ENCODE data around the gene IGFBP7. TPM values are rescaled to one million over a fixed set of nuclear protein-coding genes. Genes with fewer than 3 reads are reported as not detected.
A peak's percentile ranks its signal among the peaks of the same experiment; 100 is the strongest.

Gene IGFBP7
- total and polyA plus RNA-seq, 2 experiments from 2014 or later, result 951 to 1,359 TPM

- TF ChIP-seq EZH2 (IDR thresholded peaks at IDR 0.05; ENCODE audit: insufficient read depth, poor library complexity, severe bottlenecking) (no peak), EZH2phosphoT487 (IDR thresholded peaks at IDR 0.05; ENCODE audit: insufficient read depth, low read depth) (no peak)
- Histone ChIP-seq H3K27ac (no peak overlapping the region), H3K27me3 (replicated peaks; ENCODE audit: insufficient read depth) (no peaks in the 10 kb centered on the region), H3K9ac (no peak overlapping the region), H3K4me2 (ENCODE audit: unreplicated experiment) (no peak overlapping the region), H4K20me1 (ENCODE audit: insufficient read depth) (no peaks in the 10 kb centered on the region), H3K9me2 (ENCODE audit: insufficient read depth) (no peaks in the 10 kb centered on the region), H3K4me1 (ENCODE audit: insufficient read depth) (peaks cover 19% of the 10 kb centered on the region), H2AFZ (0 out of 2 replicates have a peak overlapping the region, but pooled peaks have one; percentile 3), H3K4me3 (no peak overlapping the region), H3K9me3 (ENCODE audit: low read depth) (no peaks in the 10 kb centered on the region), H3K79me2 (ENCODE audit: insufficient read depth) (no peaks in the 10 kb centered on the region), H3K36me3 (ENCODE audit: low read depth) (no peaks in the 10 kb centered on the region), H3F3A (ENCODE audit: insufficient read depth) (0 out of 2 replicates have a peak, but pooled peaks cover 13% of the 10 kb centered on the region)
- no peak for DNase-seq
- in situ Hi-C loops (cut with MboI), result no loop called here
These were observed 29.6 kb upstream of the IGFBP7 start for GRCh38 chr4:57139783-57140182.

GRCh38 chr4:57137261-57137660, 27.1 kb upstream of the IGFBP7 start:
- Histone ChIP-seq H3K79me2 (ENCODE audit: insufficient read depth) (no peaks in the 10 kb centered on the region), H3K9me2 (ENCODE audit: insufficient read depth) (no peaks in the 10 kb centered on the region), H3K4me1 (ENCODE audit: insufficient read depth) (peaks cover 19% of the 10 kb centered on the region), H3K9me3 (ENCODE audit: low read depth) (no peaks in the 10 kb centered on the region), H3K27ac (no peak overlapping the region), H3K27me3 (replicated peaks; ENCODE audit: insufficient read depth) (no peaks in the 10 kb centered on the region), H4K20me1 (ENCODE audit: insufficient read depth) (no peaks in the 10 kb centered on the region), H2AFZ (peak overlapping the region; percentile 78; the same call in 1 of the 2 replicates), H3F3A (ENCODE audit: insufficient read depth) (0 out of 2 replicates have a peak, but pooled peaks cover 13% of the 10 kb centered on the region), H3K4me2 (ENCODE audit: unreplicated experiment) (no peak overlapping the region), H3K9ac (no peak overlapping the region), H3K4me3 (no peak overlapping the region), H3K36me3 (ENCODE audit: low read depth) (no peaks in the 10 kb centered on the region)
- DNase-seq, result no peak
- TF ChIP-seq EZH2phosphoT487 (IDR thresholded peaks at IDR 0.05; ENCODE audit: insufficient read depth, low read depth), result no peak
- no peak for TF ChIP-seq EZH2 (IDR thresholded peaks at IDR 0.05; ENCODE audit: insufficient read depth, poor library complexity, severe bottlenecking)
- in situ Hi-C loops (cut with MboI), result no loop called here

- TF ChIP-seq EZH2 (IDR thresholded peaks at IDR 0.05; ENCODE audit: insufficient read depth, poor library complexity, severe bottlenecking) (no peak), EZH2phosphoT487 (IDR thresholded peaks at IDR 0.05; ENCODE audit: insufficient read depth, low read depth) (no peak)
- Histone ChIP-seq H3K27me3 (replicated peaks; ENCODE audit: insufficient read depth) (no peaks in the 10 kb centered on the region), H3K4me1 (ENCODE audit: insufficient read depth) (peaks cover 19% of the 10 kb centered on the region), H3K9ac (no peak overlapping the region), H3K79me2 (ENCODE audit: insufficient read depth) (no peaks in the 10 kb centered on the region), H4K20me1 (ENCODE audit: insufficient read depth) (no peaks in the 10 kb centered on the region), H3K9me3 (ENCODE audit: low read depth) (no peaks in the 10 kb centered on the region), H3K36me3 (ENCODE audit: low read depth) (no peaks in the 10 kb centered on the region), H3K4me3 (no peak overlapping the region), H3F3A (ENCODE audit: insufficient read depth) (0 out of 2 replicates have a peak, but pooled peaks cover 13% of the 10 kb centered on the region), H2AFZ (peak overlapping the region; percentile 78), H3K4me2 (ENCODE audit: unreplicated experiment) (peak overlapping the region; percentile 39), H3K27ac (peak overlapping the region; percentile 21; the same call in 1 of the 2 replicates), H3K9me2 (ENCODE audit: insufficient read depth) (no peaks in the 10 kb centered on the region)
- in situ Hi-C loops (cut with MboI), result no loop called here
- DNase-seq, result peak; percentile 66
These were observed 26.1 kb upstream of the IGFBP7 start for GRCh38 chr4:57136281-57136680.

GRCh38 chr4:57132743-57133137, 22.6 kb upstream of the IGFBP7 start:
- no peak overlapping the region for H3K4me3 ChIP-seq
- no peaks in the 10 kb centered on the region for H4K20me1 ChIP-seq (ENCODE audit: insufficient read depth)
- TF ChIP-seq EZH2 (IDR thresholded peaks at IDR 0.05; ENCODE audit: insufficient read depth, poor library complexity, severe bottlenecking), result no peak
- TF ChIP-seq EZH2phosphoT487 (IDR thresholded peaks at IDR 0.05; ENCODE audit: insufficient read depth, low read depth), result no peak
- no peaks in the 10 kb centered on the region for H3K27me3 ChIP-seq (replicated peaks; ENCODE audit: insufficient read depth)
- peaks cover 19% of the 10 kb centered on the region for H3K4me1 ChIP-seq (ENCODE audit: insufficient read depth)
- WGBS, 2 experiments (ENCODE audit: low coverage in 1 of 2, low lambda C conversion rate in 2 of 2, missing lambda C conversion rate in 2 of 2), result 58 to 70% methylated on average over 2 of the region's 2 CpGs
- H3K4me2 ChIP-seq (ENCODE audit: unreplicated experiment), result no peak overlapping the region
- in situ Hi-C loops (cut with MboI), result no loop called here
- no peak for DNase-seq
- no peaks in the 10 kb centered on the region for H3K79me2 ChIP-seq (ENCODE audit: insufficient read depth)
- H3F3A ChIP-seq (ENCODE audit: insufficient read depth), result 0 out of 2 replicates have a peak, but pooled peaks cover 13% of the 10 kb centered on the region
- H3K9me2 ChIP-seq (ENCODE audit: insufficient read depth), result no peaks in the 10 kb centered on the region
- no peak overlapping the region for H3K27ac ChIP-seq
- H2AFZ ChIP-seq, result no peak overlapping the region
- no peak overlapping the region for H3K9ac ChIP-seq
- no peaks in the 10 kb centered on the region for H3K36me3 ChIP-seq (ENCODE audit: low read depth)
- H3K9me3 ChIP-seq (ENCODE audit: low read depth), result no peaks in the 10 kb centered on the region
